ENCODE measurements around the gene ARRDC3.
"Not testable (repeated sequence)": the region's sequence is repeated elsewhere in the genome, so short reads cannot be mapped to it uniquely, and the experiment has no call there.

ARRDC3 gene

GRCh38 chr5:91340532-91340931 lies 42.6 kb downstream of the ARRDC3 start:
- H3K4me1 Mint-ChIP-seq (ENCODE audit: low read depth in 2 of 2) = no peaks in the 10 kb centered on the region
- H3K36me3 Mint-ChIP-seq (ENCODE audit: insufficient read depth) = no peaks in the 10 kb centered on the region
- H3K9me3 Mint-ChIP-seq = no peaks in the 10 kb centered on the region
- DNase-seq (no peak), ATAC-seq (replicated peaks) (no peak)
- H3K27ac Mint-ChIP-seq = no peak overlapping the region
- no peak overlapping the region for H3K4me3 Mint-ChIP-seq
- peaks cover 0 to 8% of the 10 kb centered on the region in 2 donors for H3K27me3 Mint-ChIP-seq

- H3K4me3 Mint-ChIP-seq = no peak overlapping the region
- no peaks in the 10 kb centered on the region for H3K4me1 Mint-ChIP-seq (ENCODE audit: low read depth in 2 of 2)
- no peak for ATAC-seq (replicated peaks)
- H3K27ac Mint-ChIP-seq = no peak overlapping the region
- no peaks in the 10 kb centered on the region for H3K9me3 Mint-ChIP-seq
- H3K27me3 Mint-ChIP-seq = peaks cover 0 to 8% of the 10 kb centered on the region in 2 donors
- DNase-seq = no peak
- no peaks in the 10 kb centered on the region for H3K36me3 Mint-ChIP-seq (ENCODE audit: insufficient read depth)
These were observed 43.9 kb downstream of the ARRDC3 start for GRCh38 chr5:91339063-91339705.

- Mint-ChIP-seq H3K4me3 (peak overlapping the region in 1 of 2 donors; percentile 6), H3K36me3 (ENCODE audit: insufficient read depth) (no peaks in the 10 kb centered on the region), H3K27me3 (no peaks in the 10 kb centered on the region), H3K4me1 (ENCODE audit: low read depth in 2 of 2) (peaks cover 15 to 18% of the 10 kb centered on the region in 2 donors), H3K27ac (peak overlapping the region; percentile 5 to 71), H3K9me3 (no peaks in the 10 kb centered on the region)
- DNase-seq = no peak
- peak; percentile 82 for ATAC-seq (replicated peaks)
These were observed 50.7 kb downstream of the ARRDC3 start for GRCh38 chr5:91332267-91333045.

- DNase-seq = no peak
- H3K4me3 Mint-ChIP-seq = no peak overlapping the region
- no peaks in the 10 kb centered on the region for H3K27me3 Mint-ChIP-seq
- peak overlapping the region in 1 of 2 donors; percentile 71 for H3K27ac Mint-ChIP-seq
- ATAC-seq (replicated peaks) = no peak
- no peaks in the 10 kb centered on the region for H3K9me3 Mint-ChIP-seq
- H3K36me3 Mint-ChIP-seq (ENCODE audit: insufficient read depth) = no peaks in the 10 kb centered on the region
- peaks cover 15 to 18% of the 10 kb centered on the region in 2 donors for H3K4me1 Mint-ChIP-seq (ENCODE audit: low read depth in 2 of 2)
These were observed 51.4 kb downstream of the ARRDC3 start for GRCh38 chr5:91331705-91332104.

GRCh38 chr5:91329283-91329682 lies 53.8 kb downstream of the ARRDC3 start:
- H3K27me3 Mint-ChIP-seq = peaks cover 0 to 10% of the 10 kb centered on the region in 2 donors
- H3K36me3 Mint-ChIP-seq (ENCODE audit: insufficient read depth) = no peaks in the 10 kb centered on the region
- DNase-seq (no peak), ATAC-seq (replicated peaks) (no peak)
- no peaks in the 10 kb centered on the region for H3K9me3 Mint-ChIP-seq
- no peak overlapping the region for H3K27ac Mint-ChIP-seq
- H3K4me3 Mint-ChIP-seq = no peak overlapping the region
- peaks cover 15 to 18% of the 10 kb centered on the region in 2 donors for H3K4me1 Mint-ChIP-seq (ENCODE audit: low read depth in 2 of 2)

GRCh38 chr5:91328743-91329142 lies 54.4 kb downstream of the ARRDC3 start:
- no peak overlapping the region for H3K27ac Mint-ChIP-seq
- H3K27me3 Mint-ChIP-seq = peaks cover 0 to 10% of the 10 kb centered on the region in 2 donors
- H3K4me1 Mint-ChIP-seq (ENCODE audit: low read depth in 2 of 2) = peaks cover 15 to 18% of the 10 kb centered on the region in 2 donors
- H3K4me3 Mint-ChIP-seq = no peak overlapping the region
- ATAC-seq (replicated peaks) = no peak
- no peaks in the 10 kb centered on the region for H3K36me3 Mint-ChIP-seq (ENCODE audit: insufficient read depth)
- no peak for DNase-seq
- H3K9me3 Mint-ChIP-seq = no peaks in the 10 kb centered on the region

GRCh38 chr5:91322981-91323380 lies 60.1 kb downstream of the ARRDC3 start:
- not testable (repeated sequence) for H3K27ac Mint-ChIP-seq; H3K36me3 Mint-ChIP-seq (ENCODE audit: insufficient read depth); H3K9me3 Mint-ChIP-seq; DNase-seq; H3K27me3 Mint-ChIP-seq; H3K4me3 Mint-ChIP-seq; H3K4me1 Mint-ChIP-seq (ENCODE audit: low read depth in 2 of 2); ATAC-seq (replicated peaks)

GRCh38 chr5:91319667-91320066 lies 63.5 kb downstream of the ARRDC3 start:
- DNase-seq = no peak
- Mint-ChIP-seq H3K4me3 (no peak overlapping the region), H3K4me1 (ENCODE audit: low read depth in 2 of 2) (peaks cover 6 to 8% of the 10 kb centered on the region in 2 donors), H3K9me3 (no peaks in the 10 kb centered on the region), H3K27ac (no peak overlapping the region), H3K36me3 (ENCODE audit: insufficient read depth) (peaks cover 8% of the 10 kb centered on the region), H3K27me3 (no peaks in the 10 kb centered on the region)
- ATAC-seq (replicated peaks) = no peak

- no peaks in the 10 kb centered on the region for H3K9me3 Mint-ChIP-seq
- peak; percentile 43 for ATAC-seq (replicated peaks)
- peaks cover 14 to 18% of the 10 kb centered on the region in 2 donors for H3K4me1 Mint-ChIP-seq (ENCODE audit: low read depth in 2 of 2)
- peak in 2 of 3 experiments; percentile 5 to 9 for DNase-seq
- no peaks in the 10 kb centered on the region for H3K27me3 Mint-ChIP-seq
- peak overlapping the region in 1 of 2 donors; percentile 9 for H3K27ac Mint-ChIP-seq
- H3K4me3 Mint-ChIP-seq = no peak overlapping the region
- peaks cover 9% of the 10 kb centered on the region for H3K36me3 Mint-ChIP-seq (ENCODE audit: insufficient read depth)
These were observed 64.4 kb downstream of the ARRDC3 start for GRCh38 chr5:91318724-91319123.
